HPDE6-E6E7 (cell line): ENCODE data around the gene MAPK6.

Experiments used
- DNase-seq: peaks from one replicate; pipeline ENCODE4 v3.0.0; 2011; ENCODE audit warnings: missing footprints; ENCODE audit errors: extremely low spot score

The MAPK6 gene

DNA sequence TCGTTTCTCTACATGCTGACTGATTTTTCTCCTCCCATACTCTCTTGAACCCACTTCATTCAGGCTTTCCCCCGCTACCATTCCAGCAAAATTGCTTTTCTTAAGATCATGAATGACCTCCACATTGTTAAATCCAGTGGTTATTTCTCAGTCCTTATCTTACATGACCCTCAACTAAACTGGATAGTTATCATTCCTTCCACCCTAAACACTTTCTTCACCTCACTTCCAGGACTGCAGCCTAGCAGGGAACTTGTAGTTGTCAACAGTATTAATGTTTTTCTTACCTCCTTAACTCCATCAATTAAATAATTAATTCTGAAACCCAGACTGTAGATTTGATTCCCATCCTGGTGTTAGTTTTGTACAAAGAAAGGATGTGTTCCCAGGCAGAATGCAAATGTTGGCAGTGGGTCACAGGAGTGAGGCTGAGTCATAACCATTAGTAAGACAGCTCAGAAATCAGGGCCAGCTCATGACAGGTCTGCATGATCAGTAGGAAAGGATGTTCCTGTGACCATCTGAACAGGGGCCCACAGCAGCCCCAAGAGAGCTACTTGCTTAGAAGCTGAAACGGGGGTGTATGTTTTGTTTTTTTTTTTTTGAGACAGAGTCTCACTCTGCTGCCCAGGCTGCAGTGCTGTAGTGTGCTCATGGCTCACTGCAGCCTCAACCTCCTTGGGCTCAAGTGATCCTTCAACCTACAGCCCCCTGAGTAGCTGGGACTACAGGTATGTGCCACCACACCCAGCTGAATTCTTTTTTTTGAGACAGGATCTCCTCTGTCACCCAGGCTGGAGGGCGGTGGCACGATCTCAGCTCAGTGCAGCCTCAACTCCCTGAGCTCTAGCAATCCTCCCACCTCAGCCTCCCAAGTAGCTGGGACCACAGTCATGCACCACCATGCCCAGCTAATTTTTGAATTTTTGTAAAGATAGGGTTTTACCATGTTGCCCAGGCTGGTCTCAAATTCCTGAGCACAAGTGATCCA is 84.5 kb downstream of the MAPK6 start:
- DNase-seq: peak; percentile 86

DNA sequence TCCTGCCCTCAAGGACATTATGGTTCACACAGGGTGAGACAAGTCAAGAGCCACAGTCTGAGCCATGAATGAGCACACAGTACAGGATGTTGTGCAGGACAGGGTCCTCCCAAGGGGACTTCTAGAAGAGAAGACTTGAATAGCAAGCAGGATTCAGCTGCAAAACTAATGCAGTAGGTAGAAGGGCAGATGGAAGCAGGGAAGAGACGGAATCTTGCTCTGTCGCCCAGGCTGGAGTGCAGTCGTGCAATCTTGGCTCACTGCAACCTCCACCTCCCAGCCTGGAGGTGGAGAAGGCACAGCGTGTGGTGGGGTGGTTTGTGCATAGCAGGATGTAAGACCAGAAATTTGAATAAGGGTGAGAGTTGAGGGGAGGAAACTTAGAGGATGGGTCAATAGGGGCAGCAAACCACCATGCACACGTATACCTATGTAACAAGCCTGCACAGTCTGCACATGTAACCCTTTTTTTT is 85.5 kb downstream of the MAPK6 start:
- DNase-seq: no peak

DNA sequence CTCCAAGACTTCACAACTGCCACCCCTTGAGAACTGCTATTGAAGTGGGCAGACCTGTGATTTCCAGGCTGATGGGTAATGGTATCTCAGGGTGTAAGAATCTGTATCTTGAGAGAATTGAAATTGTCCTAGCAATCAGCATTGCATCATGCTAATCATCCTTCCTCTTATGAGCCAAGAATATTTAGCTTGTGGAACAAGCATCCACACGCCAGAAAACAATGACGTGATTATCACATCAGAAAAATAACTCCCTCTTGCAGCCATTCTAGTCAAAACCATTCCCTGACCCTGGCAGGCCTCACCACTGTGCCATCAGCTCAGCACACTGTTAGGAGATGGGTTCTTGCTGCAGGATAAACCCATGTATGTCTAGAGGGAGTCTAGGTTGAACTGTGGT is 86.8 kb downstream of the MAPK6 start:
- no peak for DNase-seq

DNA sequence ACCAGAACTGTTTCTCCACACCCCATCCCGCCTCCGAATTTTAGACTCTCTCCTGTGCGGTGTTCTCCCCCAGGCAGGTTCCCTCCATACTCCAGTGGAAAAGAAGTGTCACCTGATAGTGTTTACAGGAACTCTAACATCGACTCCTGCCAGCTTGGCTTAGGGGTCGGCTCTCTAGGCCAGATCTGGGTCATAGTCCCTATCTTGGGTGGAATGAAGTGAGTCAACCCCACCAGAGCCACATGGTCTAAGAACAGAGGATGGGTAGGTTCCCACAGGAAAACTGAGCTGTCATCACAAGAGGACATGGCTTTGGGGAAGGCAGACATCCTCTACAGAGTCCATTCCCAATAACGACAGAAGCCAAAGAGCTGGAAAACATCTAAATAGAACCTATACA is 87.6 kb downstream of the MAPK6 start:
- DNase-seq: no peak

DNA sequence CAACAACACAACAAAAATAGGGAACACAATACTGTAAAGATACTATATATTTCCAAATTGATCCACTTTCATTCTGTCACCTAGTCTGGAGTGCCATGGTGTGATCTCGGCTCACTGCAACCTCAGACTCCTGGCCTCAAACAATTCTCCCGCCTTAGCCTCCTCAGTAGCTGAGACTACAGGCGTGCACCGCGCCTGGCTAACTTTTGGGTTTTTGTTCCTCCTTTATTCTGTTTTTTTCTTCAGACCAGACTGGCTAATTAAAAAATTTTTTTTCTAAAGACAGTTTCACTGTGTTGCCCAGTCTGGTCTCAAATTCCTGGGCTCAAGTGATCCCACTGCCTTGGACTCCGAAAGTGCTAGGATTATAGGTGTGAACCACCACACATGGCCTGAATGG is 88.2 kb downstream of the MAPK6 start:
- no peak for DNase-seq

DNA sequence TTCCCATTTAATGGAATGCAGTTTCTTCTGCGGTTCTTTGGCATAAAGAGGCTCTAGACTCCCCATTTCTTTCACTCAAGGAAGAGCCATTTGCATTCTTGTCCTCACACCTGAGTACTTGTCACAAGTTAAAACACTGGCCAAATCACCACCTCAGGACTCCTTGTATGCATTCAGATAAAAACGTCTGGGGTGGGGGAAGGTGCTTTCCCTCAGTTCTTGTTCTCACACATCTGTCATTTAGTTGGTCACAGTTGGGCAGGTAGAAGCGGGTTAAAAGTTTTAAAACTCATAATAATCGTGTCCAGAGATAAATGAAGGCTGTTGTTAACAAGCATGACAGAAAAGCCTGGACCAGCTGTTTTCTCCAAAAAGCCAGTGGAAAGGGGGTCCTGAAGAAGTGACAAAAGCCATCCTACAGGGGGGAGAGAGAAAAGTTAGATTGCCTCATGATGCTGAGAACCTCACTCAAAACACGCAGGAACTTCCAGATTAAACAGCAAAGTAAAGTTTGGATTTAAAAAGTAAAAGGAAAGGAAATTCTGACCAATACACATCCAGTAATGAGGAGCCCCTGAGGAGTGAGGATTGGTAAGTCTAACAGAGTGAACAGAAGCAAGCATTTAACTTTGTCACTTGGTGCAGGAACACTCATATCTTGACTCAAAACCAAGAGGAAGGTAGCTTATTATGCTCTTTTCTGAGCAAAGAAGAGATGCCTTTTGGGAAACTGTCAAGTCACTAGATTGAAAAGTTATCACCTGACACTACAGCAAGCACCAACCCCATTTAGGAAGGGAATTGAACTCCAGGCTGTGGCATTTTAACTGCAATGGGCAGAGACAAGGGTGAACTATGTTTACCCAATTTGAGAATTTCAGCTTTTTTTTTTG is 90.8 kb downstream of the MAPK6 start:
- no peak for DNase-seq

DNA sequence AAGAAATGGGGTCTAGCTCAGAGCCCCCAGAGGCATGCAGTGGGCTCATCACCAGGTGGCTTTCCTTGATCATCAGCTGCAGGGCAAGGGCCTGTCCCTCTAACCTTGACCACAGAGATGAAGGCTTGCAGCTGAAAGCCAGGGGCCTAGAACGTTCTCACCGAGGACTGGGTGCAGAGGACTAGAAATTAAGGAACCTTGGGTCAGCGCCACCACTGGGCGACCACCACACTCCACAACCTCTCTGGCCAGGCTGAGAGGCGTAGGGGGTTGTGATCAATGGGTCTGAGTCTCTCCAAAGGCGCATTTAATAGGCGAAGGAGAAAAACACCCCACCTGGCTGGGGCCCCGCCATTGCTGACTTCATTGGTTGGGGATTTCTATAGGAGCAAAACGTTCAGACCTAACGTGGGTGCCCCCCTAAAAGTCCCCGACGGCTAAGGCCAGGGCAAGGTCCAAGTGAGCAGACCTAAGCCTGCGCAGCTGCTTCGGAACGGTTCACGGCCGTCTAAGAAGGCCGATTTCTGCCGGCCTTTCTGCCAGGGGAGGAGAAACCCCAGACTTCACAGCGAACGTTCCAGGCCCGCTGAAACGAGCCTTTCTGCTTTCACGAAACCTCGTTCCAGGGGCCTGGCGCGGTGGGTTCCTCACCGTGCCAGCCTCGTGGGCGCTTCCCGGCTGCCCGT is 92.6 kb downstream of the MAPK6 start:
- DNase-seq: no peak

DNA sequence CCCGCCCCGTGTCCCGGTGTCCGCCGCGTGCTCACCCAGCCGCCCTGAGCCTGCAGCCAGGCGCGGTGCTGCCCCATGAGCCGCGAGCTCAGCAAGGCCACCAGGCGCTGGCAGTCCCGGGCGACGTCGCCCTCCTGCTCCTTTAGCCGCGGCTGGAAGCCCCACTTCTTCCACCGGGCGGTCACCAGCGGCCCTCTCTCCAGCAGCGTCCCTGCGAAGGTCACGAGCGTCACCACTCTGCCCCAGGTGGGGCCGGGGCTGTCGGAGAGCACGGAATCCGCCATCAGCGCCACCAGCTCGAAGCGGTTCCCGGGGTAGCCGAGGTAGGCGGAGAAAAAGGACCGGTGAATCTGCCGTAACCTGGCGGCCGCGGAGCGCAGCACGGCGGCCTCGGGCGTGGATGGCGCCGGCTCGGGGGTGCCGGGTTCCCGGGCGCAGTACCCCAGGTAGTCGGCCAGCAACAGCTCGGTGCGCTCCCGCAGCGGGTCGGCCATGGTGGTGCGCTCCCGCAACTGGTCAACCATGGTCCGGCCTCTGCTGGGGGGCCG is 93.3 kb downstream of the MAPK6 start:
- DNase-seq: no peak

DNA sequence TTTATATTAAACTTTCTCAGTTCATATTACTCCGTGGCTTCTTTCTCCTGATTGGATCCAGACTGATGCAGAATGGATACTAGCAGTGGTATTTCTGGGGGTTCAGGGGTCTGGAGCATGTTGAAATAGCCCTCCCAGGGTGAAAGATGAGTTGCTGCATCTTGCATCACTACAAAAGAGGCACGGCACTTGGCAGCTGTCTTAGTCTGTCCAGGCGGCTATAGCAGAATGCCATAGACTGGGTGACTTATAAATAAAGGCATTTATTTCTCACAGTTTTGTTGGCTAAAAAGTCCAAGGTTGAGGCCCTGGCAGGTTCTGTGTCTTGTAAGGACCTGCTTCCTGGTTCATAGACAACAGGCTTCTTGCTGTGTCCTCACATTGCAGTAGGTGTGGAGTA is 94.2 kb downstream of the MAPK6 start:
- no peak for DNase-seq

DNA sequence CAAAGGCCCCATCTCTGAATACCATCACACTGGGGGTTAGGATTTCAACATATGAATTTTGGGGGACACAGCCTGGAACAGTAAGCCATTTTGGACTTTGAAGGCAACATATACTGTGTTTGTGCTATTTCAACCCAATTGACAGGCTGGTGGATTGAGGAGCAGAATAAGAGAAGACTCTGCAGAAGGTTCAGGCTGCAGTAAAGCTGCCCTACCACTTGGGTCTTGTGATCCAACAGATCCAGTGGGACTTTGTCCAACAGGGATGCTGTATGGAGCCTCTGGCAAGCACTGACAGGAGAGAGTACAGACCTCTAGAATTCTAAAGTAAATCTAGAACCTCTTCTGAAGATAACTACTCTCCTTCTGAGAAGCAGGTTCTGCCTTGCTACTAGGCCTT is 94.7 kb downstream of the MAPK6 start:
- DNase-seq: no peak

DNA sequence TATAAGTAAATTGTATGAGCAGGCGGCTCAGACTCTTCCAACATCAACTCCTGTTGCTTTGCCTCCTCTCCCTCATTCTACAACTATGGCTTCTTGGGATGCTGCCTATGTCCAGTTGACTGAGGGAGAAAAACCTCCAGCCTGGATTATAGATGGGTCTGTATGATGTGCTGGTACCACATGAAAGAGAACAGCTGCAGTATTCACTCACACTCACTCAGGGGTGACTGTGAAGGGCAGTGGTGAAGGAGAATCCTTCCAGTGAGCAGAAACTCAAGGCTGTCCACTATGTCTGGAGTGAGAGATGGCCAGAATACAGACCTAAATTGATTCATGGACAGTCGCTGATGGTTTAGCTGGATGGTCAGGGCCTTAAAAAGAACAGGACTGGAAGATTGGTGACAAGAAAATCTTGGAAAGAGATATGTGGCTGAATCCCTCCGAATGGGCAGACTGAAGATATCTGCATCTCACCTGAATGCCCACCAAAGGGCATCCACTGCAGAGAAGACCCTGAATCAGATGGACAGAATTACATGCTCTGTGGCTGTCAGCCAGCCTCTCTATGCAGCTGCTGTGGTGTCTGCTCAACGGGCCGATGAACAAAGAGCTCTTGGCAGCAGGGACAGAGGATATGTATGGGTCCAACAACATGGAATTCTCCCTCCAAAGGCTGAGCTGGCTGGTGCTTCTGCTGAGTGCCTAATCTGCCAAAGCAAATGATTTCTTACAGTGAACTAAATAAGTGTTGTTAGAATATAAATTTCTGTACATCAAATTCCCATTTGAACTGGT is 95.4 kb downstream of the MAPK6 start:
- no peak for DNase-seq

DNA sequence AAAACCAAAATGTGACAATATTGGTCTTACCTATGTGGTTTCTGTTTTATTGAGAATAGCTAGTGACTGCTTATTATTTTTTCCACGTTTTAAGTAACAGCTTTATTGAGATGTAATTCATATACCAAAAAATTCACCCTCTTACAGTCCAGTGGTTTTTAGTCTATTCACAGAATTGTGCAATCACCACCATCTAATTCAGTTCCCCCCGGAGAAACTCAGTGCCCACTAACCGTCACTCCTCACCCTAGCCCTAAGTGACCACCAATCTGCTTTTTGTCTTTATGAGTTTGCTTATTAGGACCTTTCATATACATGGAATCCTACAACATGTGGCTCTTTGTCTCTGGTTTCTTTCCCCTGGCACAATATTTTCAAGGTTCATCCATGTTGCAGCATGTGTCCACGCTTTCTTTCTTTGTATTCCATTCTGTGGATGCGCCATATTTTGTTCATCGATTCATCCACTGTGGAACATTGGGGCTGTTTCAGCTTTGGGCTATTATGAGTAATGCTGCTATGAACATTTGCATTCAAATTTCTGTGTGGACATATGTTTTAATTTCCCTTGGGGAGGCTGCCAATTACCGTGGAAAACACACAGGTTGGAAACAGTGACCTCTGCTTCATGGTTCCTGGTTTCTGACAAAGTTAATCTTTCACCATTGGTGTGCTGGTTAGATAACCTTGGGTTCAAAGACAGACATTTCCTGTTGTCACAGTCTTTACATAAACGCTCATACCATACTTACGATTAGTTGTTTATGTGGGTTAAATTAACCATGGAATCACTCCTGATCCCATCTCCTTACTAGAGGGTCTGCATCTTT is 96.8 kb downstream of the MAPK6 start:
- no peak for DNase-seq
